ENCODE results near the gene BCL2L1.

BCL2L1 gene

GRCh38 chr20:31682352-31682751 is 40.3 kb downstream of the BCL2L1 start:
- Histone ChIP-seq H3K9ac (ENCODE audit: low read length) (no peak overlapping the region), H3K36me3 (ENCODE audit: insufficient read depth, low read length) (no peaks in the 10 kb centered on the region), H3K27ac (ENCODE audit: low read depth, low read length) (no peak overlapping the region), H3K9me3 (ENCODE audit: low read length) (no peaks in the 10 kb centered on the region), H3K27me3 (ENCODE audit: control insufficient read depth in 1 of 2, insufficient read depth in 2 of 2, low read length in 2 of 2) (no peaks in the 10 kb centered on the region), H3K4me3 (ENCODE audit: low read depth in 1 of 2, low read length in 2 of 2) (no peak overlapping the region), H3K4me1 (ENCODE audit: insufficient read depth, low read length) (no peaks in the 10 kb centered on the region)

- Histone ChIP-seq H3K27ac (ENCODE audit: low read depth, low read length) (no peak overlapping the region), H3K9me3 (ENCODE audit: low read length) (no peaks in the 10 kb centered on the region), H3K36me3 (ENCODE audit: insufficient read depth, low read length) (no peaks in the 10 kb centered on the region), H3K4me1 (ENCODE audit: insufficient read depth, low read length) (no peaks in the 10 kb centered on the region), H3K9ac (ENCODE audit: low read length) (no peak overlapping the region), H3K27me3 (ENCODE audit: control insufficient read depth in 1 of 2, insufficient read depth in 2 of 2, low read length in 2 of 2) (no peaks in the 10 kb centered on the region), H3K4me3 (ENCODE audit: low read depth in 1 of 2, low read length in 2 of 2) (no peak overlapping the region)
These were observed 40.9 kb downstream of the BCL2L1 start for GRCh38 chr20:31681769-31682168.

- Histone ChIP-seq H3K27me3 (ENCODE audit: control insufficient read depth in 1 of 2, insufficient read depth in 2 of 2, low read length in 2 of 2) (no peaks in the 10 kb centered on the region), H3K9ac (ENCODE audit: low read length) (no peak overlapping the region), H3K36me3 (ENCODE audit: insufficient read depth, low read length) (no peaks in the 10 kb centered on the region), H3K27ac (ENCODE audit: low read depth, low read length) (no peak overlapping the region), H3K9me3 (ENCODE audit: low read length) (no peaks in the 10 kb centered on the region), H3K4me3 (ENCODE audit: low read depth in 1 of 2, low read length in 2 of 2) (no peak overlapping the region), H3K4me1 (ENCODE audit: insufficient read depth, low read length) (peaks cover 5% of the 10 kb centered on the region)
These were observed 41.4 kb downstream of the BCL2L1 start for GRCh38 chr20:31681128-31681727.

GRCh38 chr20:31680286-31681127 is 42.2 kb downstream of the BCL2L1 start:
- Histone ChIP-seq H3K27ac (ENCODE audit: low read depth, low read length) (no peak overlapping the region), H3K4me3 (ENCODE audit: low read depth in 1 of 2, low read length in 2 of 2) (no peak overlapping the region), H3K36me3 (ENCODE audit: insufficient read depth, low read length) (no peaks in the 10 kb centered on the region), H3K9ac (ENCODE audit: low read length) (no peak overlapping the region), H3K9me3 (ENCODE audit: low read length) (no peaks in the 10 kb centered on the region), H3K27me3 (ENCODE audit: control insufficient read depth in 1 of 2, insufficient read depth in 2 of 2, low read length in 2 of 2) (no peaks in the 10 kb centered on the region), H3K4me1 (ENCODE audit: insufficient read depth, low read length) (peaks cover 12% of the 10 kb centered on the region)

- H3K9ac ChIP-seq (ENCODE audit: low read length), result no peak overlapping the region
- peaks cover 19% of the 10 kb centered on the region for H3K4me1 ChIP-seq (ENCODE audit: insufficient read depth, low read length)
- no peaks in the 10 kb centered on the region for H3K27me3 ChIP-seq (ENCODE audit: control insufficient read depth in 1 of 2, insufficient read depth in 2 of 2, low read length in 2 of 2)
- H3K9me3 ChIP-seq (ENCODE audit: low read length), result no peaks in the 10 kb centered on the region
- H3K36me3 ChIP-seq (ENCODE audit: insufficient read depth, low read length), result no peaks in the 10 kb centered on the region
- H3K4me3 ChIP-seq (ENCODE audit: low read depth in 1 of 2, low read length in 2 of 2), result no peak overlapping the region
- no peak overlapping the region for H3K27ac ChIP-seq (ENCODE audit: low read depth, low read length)
These were observed 43.0 kb downstream of the BCL2L1 start for GRCh38 chr20:31679357-31680285.

GRCh38 chr20:31678389-31679356 is 44.0 kb downstream of the BCL2L1 start:
- H3K9me3 ChIP-seq (ENCODE audit: low read length), result no peaks in the 10 kb centered on the region
- H3K4me1 ChIP-seq (ENCODE audit: insufficient read depth, low read length), result peaks cover 26% of the 10 kb centered on the region
- H3K27me3 ChIP-seq (ENCODE audit: control insufficient read depth in 1 of 2, insufficient read depth in 2 of 2, low read length in 2 of 2), result no peaks in the 10 kb centered on the region
- H3K4me3 ChIP-seq (ENCODE audit: low read depth in 1 of 2, low read length in 2 of 2), result no peak overlapping the region
- H3K9ac ChIP-seq (ENCODE audit: low read length), result no peak overlapping the region
- H3K27ac ChIP-seq (ENCODE audit: low read depth, low read length), result no peak overlapping the region
- no peaks in the 10 kb centered on the region for H3K36me3 ChIP-seq (ENCODE audit: insufficient read depth, low read length)

- Histone ChIP-seq H3K9ac (ENCODE audit: low read length) (no peak overlapping the region), H3K4me3 (ENCODE audit: low read depth in 1 of 2, low read length in 2 of 2) (no peak overlapping the region), H3K27ac (ENCODE audit: low read depth, low read length) (no peak overlapping the region), H3K36me3 (ENCODE audit: insufficient read depth, low read length) (no peaks in the 10 kb centered on the region), H3K4me1 (ENCODE audit: insufficient read depth, low read length) (peaks cover 26% of the 10 kb centered on the region), H3K9me3 (ENCODE audit: low read length) (no peaks in the 10 kb centered on the region), H3K27me3 (ENCODE audit: control insufficient read depth in 1 of 2, insufficient read depth in 2 of 2, low read length in 2 of 2) (no peaks in the 10 kb centered on the region)
These were observed 45.0 kb downstream of the BCL2L1 start for GRCh38 chr20:31677553-31678260.

- Histone ChIP-seq H3K9me3 (ENCODE audit: low read length) (no peaks in the 10 kb centered on the region), H3K9ac (ENCODE audit: low read length) (no peak overlapping the region), H3K27me3 (ENCODE audit: control insufficient read depth in 1 of 2, insufficient read depth in 2 of 2, low read length in 2 of 2) (no peaks in the 10 kb centered on the region), H3K4me1 (ENCODE audit: insufficient read depth, low read length) (peaks cover 26% of the 10 kb centered on the region), H3K36me3 (ENCODE audit: insufficient read depth, low read length) (no peaks in the 10 kb centered on the region), H3K27ac (ENCODE audit: low read depth, low read length) (no peak overlapping the region), H3K4me3 (ENCODE audit: low read depth in 1 of 2, low read length in 2 of 2) (no peak overlapping the region)
These were observed 46.1 kb downstream of the BCL2L1 start for GRCh38 chr20:31676609-31676989.

GRCh38 chr20:31675828-31676608 is 46.6 kb downstream of the BCL2L1 start:
- peaks cover 31% of the 10 kb centered on the region for H3K4me1 ChIP-seq (ENCODE audit: insufficient read depth, low read length)
- no peak overlapping the region for H3K9ac ChIP-seq (ENCODE audit: low read length)
- H3K4me3 ChIP-seq (ENCODE audit: low read depth in 1 of 2, low read length in 2 of 2), result no peak overlapping the region
- H3K27me3 ChIP-seq (ENCODE audit: control insufficient read depth in 1 of 2, insufficient read depth in 2 of 2, low read length in 2 of 2), result no peaks in the 10 kb centered on the region
- H3K9me3 ChIP-seq (ENCODE audit: low read length), result no peaks in the 10 kb centered on the region
- no peak overlapping the region for H3K27ac ChIP-seq (ENCODE audit: low read depth, low read length)
- no peaks in the 10 kb centered on the region for H3K36me3 ChIP-seq (ENCODE audit: insufficient read depth, low read length)
